ENCODE data around the gene INPP5D. TPM values are rescaled to one million over a fixed set of nuclear protein-coding genes. Genes with fewer than 3 reads are reported as not detected.
A peak's percentile ranks its signal among the peaks of the same experiment; 100 is the strongest.

The INPP5D gene
- total RNA-seq, 1 donor from 2014 or later: 0.28 TPM

DNA sequence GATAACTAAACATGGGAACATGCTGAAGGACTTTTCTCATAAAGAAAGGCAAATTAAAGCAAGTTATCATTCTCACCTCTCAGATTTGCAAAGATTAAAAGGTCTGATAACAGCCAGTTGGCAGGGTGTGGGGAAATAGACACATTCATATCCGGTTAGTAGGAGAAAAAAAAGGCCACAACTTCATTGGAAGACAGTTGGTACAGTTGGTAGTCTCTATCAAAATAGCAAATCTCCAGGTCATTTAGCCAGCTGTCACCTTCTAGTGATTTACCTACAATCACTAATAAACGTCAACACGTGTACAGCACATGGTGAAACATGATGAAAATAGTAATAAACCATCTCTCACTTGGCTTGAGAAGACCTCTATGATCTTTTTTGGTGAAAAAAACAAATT, 16.6 kb downstream of the INPP5D start:
- Mint-ChIP-seq H3K27ac (ENCODE audit: unreplicated experiment) (no peak overlapping the region), H3K36me3 (ENCODE audit: low read depth) (peaks cover 1% of the 10 kb centered on the region), H3K4me1 (no peaks in the 10 kb centered on the region), H3K9me3 (peaks cover 1% of the 10 kb centered on the region), H3K27me3 (ENCODE audit: low read depth) (peaks cover under 1% of the 10 kb centered on the region), H3K4me3 (no peak overlapping the region)
- TF ChIP-seq, protein P1, sequence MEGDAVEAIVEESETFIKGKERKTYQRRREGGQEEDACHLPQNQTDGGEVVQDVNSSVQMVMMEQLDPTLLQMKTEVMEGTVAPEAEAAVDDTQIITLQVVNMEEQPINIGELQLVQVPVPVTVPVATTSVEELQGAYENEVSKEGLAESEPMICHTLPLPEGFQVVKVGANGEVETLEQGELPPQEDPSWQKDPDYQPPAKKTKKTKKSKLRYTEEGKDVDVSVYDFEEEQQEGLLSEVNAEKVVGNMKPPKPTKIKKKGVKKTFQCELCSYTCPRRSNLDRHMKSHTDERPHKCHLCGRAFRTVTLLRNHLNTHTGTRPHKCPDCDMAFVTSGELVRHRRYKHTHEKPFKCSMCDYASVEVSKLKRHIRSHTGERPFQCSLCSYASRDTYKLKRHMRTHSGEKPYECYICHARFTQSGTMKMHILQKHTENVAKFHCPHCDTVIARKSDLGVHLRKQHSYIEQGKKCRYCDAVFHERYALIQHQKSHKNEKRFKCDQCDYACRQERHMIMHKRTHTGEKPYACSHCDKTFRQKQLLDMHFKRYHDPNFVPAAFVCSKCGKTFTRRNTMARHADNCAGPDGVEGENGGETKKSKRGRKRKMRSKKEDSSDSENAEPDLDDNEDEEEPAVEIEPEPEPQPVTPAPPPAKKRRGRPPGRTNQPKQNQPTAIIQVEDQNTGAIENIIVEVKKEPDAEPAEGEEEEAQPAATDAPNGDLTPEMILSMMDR (conservative IDR thresholded peaks at IDR 0.05): no peak
- no peak for DNase-seq (ENCODE audit: low read depth, low spot score)

DNA sequence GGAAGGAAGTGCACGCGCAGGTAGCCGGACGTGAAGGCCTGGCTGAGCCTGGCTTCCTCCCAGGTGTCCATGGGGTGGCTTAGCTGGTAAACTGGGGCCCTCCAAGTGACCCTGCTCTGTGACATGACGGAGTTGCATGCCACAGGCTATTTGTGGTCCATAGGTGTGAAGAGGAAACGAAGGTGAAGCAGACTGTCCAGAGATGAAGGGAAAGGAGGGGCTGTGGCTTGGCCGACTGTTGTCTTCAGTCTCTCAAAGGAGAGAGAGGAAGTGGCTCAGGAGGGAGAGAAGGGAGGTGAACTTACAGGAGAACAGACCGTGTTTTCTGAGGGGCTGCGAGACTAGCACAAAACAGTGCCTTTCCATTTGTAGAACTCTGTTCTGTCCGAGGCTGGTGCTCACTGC, 19.3 kb downstream of the INPP5D start:
- DNase-seq (ENCODE audit: low read depth, low spot score): no peak
- TF ChIP-seq, protein P1 (conservative IDR thresholded peaks at IDR 0.05): no peak
- peaks cover 9% of the 10 kb centered on the region for H3K4me1 Mint-ChIP-seq
- H3K27ac Mint-ChIP-seq (ENCODE audit: unreplicated experiment): no peak overlapping the region
- no peaks in the 10 kb centered on the region for H3K9me3 Mint-ChIP-seq
- H3K36me3 Mint-ChIP-seq (ENCODE audit: low read depth): no peaks in the 10 kb centered on the region
- no peaks in the 10 kb centered on the region for H3K27me3 Mint-ChIP-seq (ENCODE audit: low read depth)
- no peak overlapping the region for H3K4me3 Mint-ChIP-seq

DNA sequence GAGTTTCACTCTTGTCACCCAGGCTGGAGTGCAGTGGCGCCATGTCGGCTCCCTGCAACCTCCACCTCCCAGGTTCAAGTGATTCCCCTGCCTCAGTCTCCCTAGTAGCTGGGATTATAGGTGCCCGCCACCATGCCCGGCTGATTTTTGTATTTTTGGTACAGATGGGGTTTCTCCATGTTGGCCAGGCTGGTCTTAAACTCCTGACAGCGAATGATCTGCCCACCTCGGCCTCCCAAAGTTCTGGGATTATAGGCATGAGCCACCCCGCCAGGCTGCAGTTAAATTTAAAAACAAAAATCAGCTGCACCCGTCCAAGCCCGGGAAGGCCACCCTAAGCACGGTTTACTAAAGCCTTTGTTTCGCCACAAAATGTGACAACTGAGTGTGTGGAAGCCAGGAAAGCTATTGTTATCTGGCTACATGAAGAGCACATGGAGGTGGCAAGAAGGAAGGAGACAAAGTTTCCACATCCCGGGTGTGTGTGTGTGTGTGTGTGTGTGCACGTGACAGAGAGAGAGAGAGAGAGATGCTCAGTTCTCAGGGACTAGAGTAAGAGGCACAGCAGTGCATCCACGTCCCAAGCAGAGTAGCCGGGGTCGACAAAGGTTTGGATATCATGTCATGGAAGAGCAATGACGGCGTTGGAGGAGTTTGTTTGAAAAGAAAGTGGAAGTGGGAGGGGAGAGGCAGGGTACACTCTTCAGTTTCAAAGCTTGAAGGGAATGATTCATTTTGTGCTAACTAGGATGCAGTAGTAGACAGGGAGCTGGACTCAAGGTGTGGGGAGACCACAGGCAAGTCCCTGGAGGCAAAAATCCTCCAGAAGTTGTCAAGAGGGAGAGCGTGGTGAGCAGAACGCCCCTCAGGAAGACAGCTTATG, 20.1 kb downstream of the INPP5D start:
- TF ChIP-seq, protein P1 (conservative IDR thresholded peaks at IDR 0.05): no peak
- H3K27me3 Mint-ChIP-seq (ENCODE audit: low read depth): no peaks in the 10 kb centered on the region
- no peak overlapping the region for H3K27ac Mint-ChIP-seq (ENCODE audit: unreplicated experiment)
- no peaks in the 10 kb centered on the region for H3K9me3 Mint-ChIP-seq
- H3K36me3 Mint-ChIP-seq (ENCODE audit: low read depth): no peaks in the 10 kb centered on the region
- H3K4me3 Mint-ChIP-seq: no peak overlapping the region
- no peak for DNase-seq (ENCODE audit: low read depth, low spot score)
- H3K4me1 Mint-ChIP-seq: peaks cover 12% of the 10 kb centered on the region

DNA sequence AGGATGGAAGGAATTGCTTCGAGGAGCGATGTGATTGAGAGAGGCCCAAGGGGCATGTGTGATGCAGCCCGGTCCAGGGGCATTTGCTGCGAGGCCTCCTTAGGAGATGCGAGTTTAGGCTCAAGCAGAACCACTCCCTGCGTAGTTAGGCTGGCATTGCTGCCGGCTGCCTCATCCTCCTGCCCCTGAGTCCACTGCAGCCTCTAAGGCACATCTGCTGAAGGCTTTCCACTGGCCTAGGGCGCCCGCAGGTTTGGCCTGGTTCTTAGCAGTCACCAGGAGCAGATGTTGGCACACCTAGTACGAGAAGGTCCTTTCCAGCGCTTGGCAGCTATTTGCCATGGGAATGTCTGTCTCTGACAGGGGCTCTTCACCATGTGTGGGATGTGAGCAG, 20.7 kb downstream of the INPP5D start:
- Mint-ChIP-seq H3K4me3 (no peak overlapping the region), H3K36me3 (ENCODE audit: low read depth) (no peaks in the 10 kb centered on the region), H3K27me3 (ENCODE audit: low read depth) (no peaks in the 10 kb centered on the region), H3K4me1 (peaks cover 16% of the 10 kb centered on the region), H3K9me3 (no peaks in the 10 kb centered on the region), H3K27ac (ENCODE audit: unreplicated experiment) (no peak overlapping the region)
- DNase-seq (ENCODE audit: low read depth, low spot score): no peak
- TF ChIP-seq, protein P1 (conservative IDR thresholded peaks at IDR 0.05): no peak

DNA sequence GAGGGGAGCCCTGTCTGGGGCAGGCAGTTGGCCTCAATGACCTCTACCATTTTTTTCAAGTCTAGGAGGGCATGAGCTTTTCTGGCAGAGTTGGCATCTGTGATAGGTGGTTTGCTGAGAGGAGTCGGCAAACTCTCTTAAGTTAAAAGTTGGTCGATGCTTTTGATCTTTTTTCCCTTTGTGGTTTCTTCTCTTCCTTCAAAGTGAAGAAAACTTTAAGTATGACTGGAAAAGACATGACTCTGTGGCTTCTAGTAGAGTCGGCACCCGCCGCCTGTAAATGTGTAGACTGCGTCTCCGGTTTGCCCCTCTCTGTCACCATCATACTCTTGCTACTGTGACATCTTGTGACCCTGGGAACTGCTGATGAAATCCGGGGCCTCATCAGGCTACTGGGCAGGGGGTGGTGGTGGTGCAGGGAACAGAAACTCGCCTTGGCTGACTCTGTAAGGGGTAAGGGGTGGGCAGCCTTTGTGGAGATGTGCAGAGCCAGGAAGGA, 21.1 kb downstream of the INPP5D start:
- no peaks in the 10 kb centered on the region for H3K27me3 Mint-ChIP-seq (ENCODE audit: low read depth)
- no peak overlapping the region for H3K4me3 Mint-ChIP-seq
- H3K9me3 Mint-ChIP-seq: no peaks in the 10 kb centered on the region
- peaks cover 16% of the 10 kb centered on the region for H3K4me1 Mint-ChIP-seq
- H3K27ac Mint-ChIP-seq (ENCODE audit: unreplicated experiment): peak overlapping the region; percentile 43
- no peak for DNase-seq (ENCODE audit: low read depth, low spot score)
- TF ChIP-seq, protein P1 (conservative IDR thresholded peaks at IDR 0.05): no peak
- H3K36me3 Mint-ChIP-seq (ENCODE audit: low read depth): no peaks in the 10 kb centered on the region

All from neural crest cell (in vitro differentiated cells).